ENCODE results near the gene PTPRD.

Gene PTPRD

DNA sequence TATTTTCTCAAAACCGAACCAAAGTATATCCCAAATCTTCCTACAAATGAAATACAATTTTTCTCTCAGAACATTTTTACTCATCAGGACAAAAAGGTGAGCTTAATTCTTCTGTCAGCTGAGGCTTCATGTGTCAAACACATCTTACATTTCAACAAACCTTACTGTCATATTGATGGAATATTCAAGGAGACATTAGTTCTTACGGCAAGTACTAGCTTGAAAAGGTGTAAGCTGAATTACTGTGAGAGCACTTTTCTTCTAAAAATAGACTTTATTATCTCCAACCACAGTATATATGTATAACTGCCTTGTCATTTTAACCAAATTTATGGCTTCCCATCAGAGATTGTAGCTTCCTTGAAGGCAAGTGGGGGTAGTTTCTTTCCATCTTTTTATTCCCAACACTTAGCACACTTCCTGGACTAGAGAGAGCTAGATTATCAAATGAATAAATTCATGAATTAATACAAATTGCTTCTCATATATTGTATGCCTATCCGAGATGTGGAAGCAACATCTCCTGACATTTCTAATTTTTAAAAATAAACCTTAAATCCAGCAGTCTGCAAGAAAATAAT lies 1990.5 kb downstream of the PTPRD start:
- no peak for DNase-seq (ENCODE audit: low read depth in 2 of 3, low spot score in 1 of 3)

DNA sequence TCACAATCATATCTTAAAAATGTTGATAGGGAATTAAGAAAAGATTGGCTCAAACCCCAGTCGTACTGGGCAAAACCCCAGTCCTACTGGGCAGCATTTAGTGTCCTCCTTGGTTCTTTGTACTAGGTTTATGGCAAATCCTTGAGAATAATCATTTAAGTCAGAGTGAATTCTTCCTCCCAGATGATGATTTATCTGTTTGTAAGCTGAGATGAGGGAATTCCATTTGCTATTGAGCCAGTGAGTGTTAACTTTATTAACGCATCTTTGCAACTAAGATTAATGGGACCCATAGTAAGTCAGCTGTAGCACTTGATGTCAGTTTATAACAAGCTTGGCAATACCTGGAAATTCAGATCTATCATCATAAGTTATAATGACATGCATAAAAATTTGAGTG lies 1991.4 kb downstream of the PTPRD start:
- DNase-seq (ENCODE audit: low read depth in 2 of 3, low spot score in 1 of 3), result no peak

DNA sequence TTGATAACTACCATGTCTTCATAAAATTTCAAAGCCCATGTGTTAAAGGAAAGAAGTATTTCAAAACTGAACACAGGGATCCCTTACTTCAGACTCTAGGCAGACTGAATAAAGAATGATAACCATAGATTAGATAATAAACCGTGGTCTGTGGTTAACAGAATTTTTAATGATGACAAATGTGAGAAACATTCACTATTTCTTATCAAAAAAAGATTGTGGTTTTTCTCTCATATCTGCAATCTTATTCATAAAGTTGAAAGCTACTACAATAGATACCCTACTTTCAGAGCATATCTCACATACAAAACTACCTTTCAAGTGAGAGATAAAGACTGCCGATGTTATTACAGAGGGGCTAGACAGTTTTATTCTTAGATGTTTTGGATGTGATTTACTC lies 1996.4 kb downstream of the PTPRD start:
- DNase-seq (ENCODE audit: low read depth in 2 of 3, low spot score in 1 of 3), result no peak

DNA sequence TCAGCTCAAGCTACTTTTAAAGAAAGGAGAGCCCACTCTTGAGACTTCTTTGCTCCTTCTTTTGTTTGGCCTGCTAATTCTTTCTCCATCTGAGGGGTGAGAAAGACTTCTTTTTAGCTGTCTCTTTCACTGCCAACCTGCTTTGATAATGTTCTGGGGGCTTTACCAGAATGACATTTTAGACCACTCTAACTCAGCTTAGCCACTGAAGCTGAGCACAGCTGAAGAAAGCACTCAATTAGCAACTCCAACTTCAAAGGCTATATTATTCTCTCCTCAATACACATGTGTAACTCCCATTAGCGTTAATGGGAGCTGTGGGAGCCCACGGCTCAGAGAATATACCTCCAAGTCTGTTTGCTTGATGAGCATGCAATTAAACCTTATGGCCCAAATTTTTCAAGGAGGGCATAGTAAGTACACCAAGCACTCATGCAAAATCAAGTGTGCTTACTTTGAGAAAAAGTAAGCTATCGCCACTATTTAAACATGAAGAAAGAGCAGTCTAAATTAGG lies 1997.8 kb downstream of the PTPRD start:
- no peak for DNase-seq (ENCODE audit: low read depth in 2 of 3, low spot score in 1 of 3)

DNA sequence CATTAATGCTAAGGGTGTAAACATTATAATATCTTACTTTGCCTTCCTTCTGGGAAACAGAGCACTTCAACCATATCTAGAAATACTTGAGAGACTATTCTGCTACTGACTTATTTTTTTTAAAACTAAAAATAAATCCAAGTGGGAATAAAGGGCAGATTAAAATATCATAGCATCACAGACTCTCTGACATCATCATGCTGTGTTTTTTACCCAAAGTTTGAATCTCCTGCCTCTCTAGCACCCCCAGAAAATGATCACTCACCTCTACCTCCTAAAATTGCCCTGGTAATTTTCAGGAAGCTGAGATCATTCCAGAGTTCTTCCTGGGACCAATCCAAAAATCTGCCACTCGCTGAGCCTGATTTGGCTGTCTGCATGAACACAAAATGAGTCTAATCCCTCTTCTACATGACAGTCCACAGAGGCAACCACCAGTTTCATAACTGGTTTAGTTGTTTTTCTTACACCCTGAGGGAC lies 1999.4 kb downstream of the PTPRD start:
- DNase-seq (ENCODE audit: low read depth in 2 of 3, low spot score in 1 of 3), result no peak

DNA sequence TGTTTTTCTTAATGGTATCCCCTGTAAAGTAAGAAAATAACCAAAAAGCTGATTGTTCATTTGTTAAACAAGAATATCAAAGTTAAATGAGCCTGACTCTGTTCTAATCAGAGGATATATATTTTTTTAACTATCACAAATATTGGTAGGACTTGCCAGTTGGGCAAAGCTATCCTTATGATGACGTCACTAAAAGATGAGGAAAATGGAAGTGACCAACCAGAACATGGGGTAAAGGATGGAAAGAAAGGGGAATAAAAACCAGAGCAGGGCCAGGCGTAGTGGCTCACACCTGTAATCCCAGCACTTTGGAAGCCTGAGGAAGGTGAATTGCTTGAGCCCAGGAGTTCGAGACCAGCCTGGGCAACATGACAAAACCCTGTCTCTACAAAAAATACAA lies 2001.6 kb downstream of the PTPRD start:
- no peak for DNase-seq (ENCODE audit: low read depth in 2 of 3, low spot score in 1 of 3)

DNA sequence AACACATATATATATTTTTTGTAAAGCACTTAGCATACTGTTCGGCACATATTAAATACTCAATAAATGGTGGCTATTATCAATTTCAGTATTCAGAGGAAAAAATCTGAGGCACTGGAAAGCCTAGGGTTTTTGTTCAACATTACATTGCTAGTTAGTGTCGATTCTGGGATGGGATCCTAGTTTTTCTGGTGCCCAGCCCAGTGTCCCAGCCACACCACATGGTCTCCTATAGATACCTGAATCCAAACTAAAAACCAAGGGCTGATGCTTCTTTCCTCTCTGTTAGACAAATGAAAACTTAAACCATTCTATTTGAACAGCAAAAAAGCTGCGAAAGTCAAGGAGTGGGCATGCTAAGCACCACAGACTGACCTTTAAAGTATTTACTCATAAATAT lies 2002.5 kb downstream of the PTPRD start:
- no peak for DNase-seq (ENCODE audit: low read depth in 2 of 3, low spot score in 1 of 3)

DNA sequence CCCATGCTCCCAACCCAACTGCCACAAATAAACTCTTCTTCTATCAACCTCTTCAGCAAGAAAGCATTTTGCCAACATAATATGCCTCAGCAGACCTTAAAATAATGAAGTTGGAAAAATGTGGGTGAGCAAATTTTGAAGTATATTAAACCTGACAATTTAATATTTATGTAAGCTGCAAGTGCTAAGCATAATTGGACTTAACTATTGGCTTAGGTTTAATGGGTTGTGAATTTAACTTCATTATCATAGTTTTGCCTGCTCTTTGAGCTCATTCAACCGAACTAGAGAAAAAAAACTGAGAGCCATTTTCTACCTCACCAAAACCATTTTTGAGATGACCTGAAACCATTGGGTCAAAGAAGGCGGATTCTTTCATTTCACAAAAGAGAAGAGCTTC lies 2007.7 kb downstream of the PTPRD start:
- DNase-seq (ENCODE audit: low read depth in 2 of 3, low spot score in 1 of 3), result no peak

DNA sequence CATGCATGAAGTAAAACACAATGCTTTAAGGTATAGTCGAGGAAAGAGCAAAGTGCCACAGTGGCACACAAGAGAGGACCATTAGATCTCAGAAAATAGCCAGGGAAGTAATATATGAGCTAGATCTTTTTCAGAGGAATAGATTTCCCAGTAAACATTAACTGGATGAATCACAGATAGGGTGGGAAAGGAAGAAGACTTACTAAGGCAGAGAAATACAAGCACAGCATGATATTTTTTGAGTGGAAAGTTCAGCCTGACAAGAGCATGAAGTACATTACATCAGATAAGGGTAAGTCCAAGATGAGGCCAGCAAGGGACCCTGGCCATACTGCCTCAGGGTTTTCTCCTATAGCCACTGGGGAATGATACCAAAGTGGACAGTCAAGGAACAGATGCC lies 2008.6 kb downstream of the PTPRD start:
- no peak for DNase-seq (ENCODE audit: low read depth in 2 of 3, low spot score in 1 of 3)

DNA sequence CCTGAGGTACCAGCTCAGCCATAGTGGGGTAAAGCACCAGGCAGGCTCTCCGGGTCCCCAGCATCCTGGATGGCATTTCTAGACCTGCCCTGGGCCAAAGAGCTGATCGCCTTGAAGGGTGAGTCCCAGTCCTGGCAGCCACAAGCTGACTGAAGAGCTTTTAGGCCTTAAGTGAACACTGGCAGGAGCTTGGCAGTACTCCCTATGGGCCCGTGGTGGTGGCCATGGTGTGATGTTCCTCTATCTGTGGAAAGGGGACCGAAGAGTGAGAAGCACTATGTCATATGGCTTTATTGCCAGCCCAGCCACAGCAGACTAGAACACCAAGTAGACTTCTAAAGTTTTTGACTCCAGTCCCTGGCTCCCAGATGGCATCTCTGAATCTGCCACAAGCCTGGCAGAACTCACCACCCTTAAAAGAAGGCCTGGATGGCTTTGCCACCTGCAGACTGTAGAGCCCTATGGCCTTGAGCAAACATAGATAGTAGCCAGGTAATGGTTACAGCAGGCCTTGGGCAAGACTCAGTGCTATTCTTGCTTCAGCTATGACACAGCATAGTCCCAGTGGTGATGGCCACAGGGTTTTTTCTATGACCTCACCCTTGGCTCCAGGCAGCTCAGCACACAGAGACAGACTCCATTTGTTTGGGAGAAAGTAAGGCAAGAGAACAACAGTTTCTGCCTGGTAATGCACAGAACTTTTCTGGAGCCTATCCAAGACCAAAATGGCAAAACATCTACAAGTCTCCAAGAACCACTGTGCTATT lies 2011.7 kb downstream of the PTPRD start:
- no peak for DNase-seq (ENCODE audit: low read depth in 2 of 3, low spot score in 1 of 3)

DNA sequence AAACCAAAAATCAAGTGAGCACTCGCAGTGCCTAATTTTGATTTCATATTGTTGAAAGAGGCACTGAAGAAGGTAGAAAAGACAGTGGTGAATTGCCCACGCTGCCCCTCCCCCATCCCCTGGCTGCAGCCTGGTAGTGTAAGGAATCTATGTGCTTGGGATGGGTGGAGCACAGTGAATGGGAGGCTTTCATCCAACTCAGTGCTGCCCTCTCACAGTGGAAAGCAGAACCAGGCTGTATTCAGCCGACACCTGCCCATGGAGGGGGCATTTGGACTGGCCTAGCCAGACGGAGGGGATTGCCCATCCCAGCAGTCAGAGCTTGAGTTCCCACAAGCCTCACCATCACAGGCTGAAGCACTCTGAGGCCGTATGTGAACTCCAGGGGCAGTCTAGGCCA lies 2012.9 kb downstream of the PTPRD start:
- DNase-seq (ENCODE audit: low read depth in 2 of 3, low spot score in 1 of 3), result no peak

DNA sequence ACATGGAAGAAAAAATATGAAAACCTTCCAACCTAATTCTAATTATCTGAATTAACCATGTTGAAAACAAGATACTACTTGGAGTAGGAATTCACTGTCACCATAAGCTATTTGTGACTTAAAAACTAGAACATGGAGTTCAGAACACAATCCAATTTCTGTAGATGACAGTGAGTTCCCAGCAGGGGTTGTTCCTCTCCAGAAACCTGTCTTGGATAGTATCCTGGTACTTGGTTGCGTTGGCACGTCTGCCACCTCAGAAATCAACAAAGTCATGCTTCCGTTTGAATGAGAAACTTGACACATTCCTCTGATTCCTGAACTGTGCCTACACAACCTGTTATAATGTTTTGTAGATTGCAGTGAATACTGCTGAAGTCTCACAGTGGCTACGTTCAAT lies 2023.3 kb downstream of the PTPRD start:
- DNase-seq (ENCODE audit: low read depth in 2 of 3, low spot score in 1 of 3), result no peak

DNA sequence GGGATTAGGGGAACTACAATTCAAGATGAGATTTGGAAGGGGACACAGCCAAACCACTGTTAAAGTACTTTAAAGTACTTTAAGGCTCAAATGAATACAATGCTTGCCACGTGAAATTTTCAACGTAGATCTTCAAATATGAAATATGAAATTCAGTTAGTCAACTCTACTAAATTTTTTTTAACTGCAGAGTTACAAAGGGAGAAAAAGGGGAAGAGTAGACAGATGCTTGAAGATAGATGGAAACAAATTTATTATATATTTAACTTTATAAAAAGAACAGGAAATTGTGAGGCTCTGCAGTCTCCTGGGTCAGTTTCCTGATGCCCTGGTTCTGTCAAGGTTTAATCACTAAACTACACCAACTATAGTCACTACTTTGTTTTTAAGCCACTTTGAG lies 2027.8 kb downstream of the PTPRD start:
- DNase-seq (ENCODE audit: low read depth in 2 of 3, low spot score in 1 of 3), result no peak

DNA sequence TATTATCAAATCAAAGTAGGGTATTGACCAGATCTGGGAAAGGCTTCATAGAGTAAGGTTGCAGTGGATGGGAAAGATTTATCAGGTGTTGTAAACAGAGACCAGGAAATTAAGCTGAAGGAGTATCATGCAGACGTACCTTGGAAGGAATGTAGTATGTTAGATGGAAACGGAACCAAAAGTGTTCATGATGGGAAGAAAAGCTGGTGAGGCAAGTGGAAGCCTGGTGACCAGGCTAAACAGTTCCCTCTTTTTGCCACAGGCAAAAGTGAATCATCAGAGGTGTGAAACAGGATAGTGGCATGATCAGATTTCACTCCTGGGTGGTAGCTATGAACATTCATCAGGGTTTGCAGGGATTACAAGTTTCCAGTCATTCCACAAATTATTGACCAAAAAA lies 2033.1 kb downstream of the PTPRD start:
- no peak for DNase-seq (ENCODE audit: low read depth in 2 of 3, low spot score in 1 of 3)

DNA sequence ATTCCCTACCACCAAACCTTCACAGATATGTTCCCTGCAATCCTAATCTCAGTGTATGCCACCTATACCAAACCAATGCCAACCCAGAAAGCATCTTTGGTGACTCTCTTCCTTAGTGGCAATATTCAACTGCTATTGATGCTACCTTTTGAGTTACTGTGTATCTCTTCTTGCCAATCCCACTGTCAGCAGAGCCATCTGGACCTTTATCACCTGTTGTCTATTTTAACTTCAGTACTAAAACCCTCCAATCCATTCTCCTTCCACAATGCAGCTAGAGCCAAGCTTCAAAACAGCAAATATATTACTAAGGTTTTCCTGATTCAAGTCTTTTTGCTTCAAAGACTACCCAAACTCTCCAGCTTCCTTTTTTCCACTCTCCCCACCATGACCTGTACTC lies 2036.1 kb downstream of the PTPRD start:
- DNase-seq (ENCODE audit: low read depth in 2 of 3, low spot score in 1 of 3), result no peak

DNA sequence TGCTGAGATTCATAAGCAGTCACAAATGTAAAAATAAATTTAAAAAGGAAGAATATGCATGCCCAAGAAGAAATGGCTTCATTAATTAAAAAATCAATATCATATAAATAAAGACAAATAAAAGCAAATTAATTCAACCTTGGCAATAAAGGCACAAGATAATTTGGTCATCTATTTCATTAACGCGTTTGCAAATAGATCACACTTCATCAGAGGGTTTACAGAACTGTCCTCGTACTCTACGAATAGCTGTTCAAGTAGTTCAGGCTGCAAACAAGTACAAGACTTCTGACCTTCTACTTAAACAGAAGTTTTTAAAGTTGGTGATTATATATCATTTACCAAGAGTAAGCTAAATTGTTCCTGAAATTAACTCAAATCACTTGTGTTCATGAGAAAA lies 2038.0 kb downstream of the PTPRD start:
- DNase-seq (ENCODE audit: low read depth in 2 of 3, low spot score in 1 of 3), result no peak

DNA sequence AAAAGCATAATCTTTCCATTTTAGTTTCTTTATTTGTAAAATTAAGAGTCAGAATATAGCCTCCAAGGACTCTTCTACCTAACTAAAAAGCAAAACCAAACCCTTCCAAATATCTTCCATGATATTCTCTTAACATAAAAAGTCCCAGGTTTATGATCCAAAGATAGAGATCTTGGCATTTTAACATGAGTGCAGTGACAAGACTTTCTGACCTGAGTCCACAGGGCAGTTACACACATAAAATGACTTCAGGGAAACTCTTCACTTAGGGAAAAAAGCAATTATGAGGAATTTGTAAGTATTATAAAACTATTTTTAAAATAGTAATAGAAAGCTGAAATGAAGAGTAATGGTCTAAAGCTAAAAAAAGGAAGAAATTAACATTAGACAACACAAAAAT lies 2040.6 kb downstream of the PTPRD start:
- no peak for DNase-seq (ENCODE audit: low read depth in 2 of 3, low spot score in 1 of 3)

DNA sequence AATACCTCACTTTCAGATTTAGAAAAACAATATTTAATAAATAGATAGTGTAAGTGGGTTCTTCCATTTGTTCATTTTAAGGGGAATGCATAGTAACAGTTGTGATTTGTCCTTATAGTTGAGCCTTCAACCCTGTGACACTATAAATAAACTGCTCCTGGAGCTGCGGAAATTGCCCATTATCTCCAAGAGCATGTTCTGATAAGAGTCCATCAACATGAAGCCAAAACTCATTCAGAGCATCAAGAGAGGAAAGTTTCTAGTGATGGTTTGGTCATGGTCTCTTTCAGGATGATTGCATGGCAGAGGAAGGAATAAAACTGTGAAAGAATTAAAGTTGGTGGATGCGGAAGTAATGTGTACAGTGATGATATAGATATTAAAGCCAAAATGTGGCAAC lies 2041.2 kb downstream of the PTPRD start:
- DNase-seq (ENCODE audit: low read depth in 2 of 3, low spot score in 1 of 3), result no peak

DNA sequence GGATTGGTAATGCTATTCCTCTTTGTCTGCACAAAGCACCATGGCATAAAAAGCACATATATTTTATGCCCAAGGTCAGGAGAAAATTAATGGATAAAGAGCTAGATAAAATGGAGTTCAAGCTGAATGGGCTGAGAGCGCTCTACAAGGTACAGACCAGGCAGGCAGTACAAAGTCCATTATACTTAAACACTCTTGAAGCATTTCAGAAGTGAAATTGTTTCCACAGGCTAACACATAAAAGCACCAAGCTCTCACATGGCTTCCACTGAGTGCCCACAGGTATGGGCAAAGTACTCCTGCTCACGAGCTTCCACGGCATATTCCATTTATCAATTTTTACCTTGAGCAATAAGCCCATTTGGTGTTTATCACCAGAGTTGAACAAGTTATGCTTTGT lies 2042.0 kb downstream of the PTPRD start:
- DNase-seq (ENCODE audit: low read depth in 2 of 3, low spot score in 1 of 3), result no peak

DNA sequence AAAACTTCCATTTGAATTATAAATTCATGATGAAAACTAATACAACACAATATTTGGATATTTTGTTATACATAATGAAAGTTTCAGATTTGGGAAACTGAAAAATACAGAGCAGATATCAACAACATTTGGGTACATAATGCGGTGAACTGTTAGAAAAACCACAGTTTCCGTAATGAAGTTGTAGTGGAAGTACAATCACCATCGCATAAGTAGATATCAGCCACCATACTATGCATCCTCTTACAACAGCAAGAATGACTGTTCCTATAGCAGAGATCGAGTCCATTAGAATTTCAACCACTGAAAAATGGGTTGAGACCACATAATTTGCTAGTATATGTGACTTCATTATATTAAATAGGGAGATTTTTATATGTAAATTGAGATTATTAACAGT lies 2043.0 kb downstream of the PTPRD start:
- DNase-seq (ENCODE audit: low read depth in 2 of 3, low spot score in 1 of 3), result no peak

DNA sequence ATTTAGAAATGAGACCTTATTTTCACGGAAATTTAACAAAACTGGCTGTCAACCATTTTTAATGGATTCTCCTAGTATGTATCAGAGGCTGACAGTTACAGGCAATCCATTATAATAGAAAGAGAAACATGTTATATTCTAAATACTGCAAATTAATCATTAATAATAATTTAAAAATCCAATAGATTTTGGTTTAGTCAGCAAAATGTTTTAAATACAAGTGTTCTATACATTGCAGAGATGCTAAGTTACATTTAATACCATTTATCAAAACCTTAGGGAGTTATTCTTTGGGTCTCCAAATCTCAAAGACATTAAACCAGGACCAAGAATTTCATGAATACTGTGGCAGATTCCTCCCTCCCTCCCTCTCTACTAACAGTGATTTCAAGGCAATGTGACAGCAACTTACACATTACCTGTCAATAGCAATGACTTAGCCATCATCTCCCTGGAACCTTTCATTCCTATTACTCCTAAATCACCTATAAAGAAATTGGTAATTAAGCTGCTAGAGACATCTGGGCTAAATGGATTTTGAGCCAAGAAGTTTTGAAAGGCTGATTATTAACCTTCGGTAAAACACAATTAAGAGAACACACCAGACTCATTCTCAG lies 2044.7 kb downstream of the PTPRD start:
- DNase-seq (ENCODE audit: low read depth in 2 of 3, low spot score in 1 of 3), result no peak

DNA sequence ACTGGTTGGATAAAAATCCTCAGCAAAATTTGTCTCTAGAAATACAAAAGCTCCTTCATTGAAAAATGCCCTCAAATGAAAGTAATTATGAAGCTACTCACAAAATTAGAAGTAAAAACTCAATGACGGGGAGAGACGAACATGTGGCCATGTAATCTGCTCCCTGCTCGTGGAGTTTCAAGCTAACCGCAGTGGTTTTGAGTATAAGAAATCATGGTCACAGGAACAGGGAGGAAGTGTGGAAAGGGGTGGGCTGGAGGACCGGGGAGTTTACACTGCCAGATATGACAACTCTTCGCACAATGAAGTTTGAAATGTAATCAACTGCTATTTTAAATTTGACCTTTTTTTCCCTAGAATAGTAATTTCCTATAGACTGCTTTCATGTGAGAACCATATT lies 2047.8 kb downstream of the PTPRD start:
- no peak for DNase-seq (ENCODE audit: low read depth in 2 of 3, low spot score in 1 of 3)
